ACHN (cell line): ENCODE data around the gene ADARB2.

Source experiments
- DNase-seq: peaks from one replicate; pipeline ENCODE4 v3.0.0-alpha.2; 2015
- in situ Hi-C: cut with HindIII; loops from 2 replicates; pipeline ENCODE4 v1.10.0; 2017; ENCODE audit warnings: low sequenced_read_pairs, low pct_ligation_motif_present, low pct_unique_long_range_greater_than_20kb

ADARB2 gene

GRCh38 chr10:1274701-1275544 lies 462.4 kb downstream of the ADARB2 start:
- in situ Hi-C loops: no loop called here

GRCh38 chr10:1274111-1274661 lies 463.1 kb downstream of the ADARB2 start:
- DNase-seq: no peak
- in situ Hi-C loops: no loop called here

More at GRCh38 chr10:1274701-1275544, 462.4 kb downstream of the ADARB2 start:
- DNase-seq: no peak

- in situ Hi-C loops: no loop called here
- DNase-seq: no peak
Observed at GRCh38 chr10:1273372-1274105, 463.8 kb downstream of the ADARB2 start.

- DNase-seq: no peak
- in situ Hi-C loops: no loop called here
Observed at GRCh38 chr10:1272777-1273161, 464.6 kb downstream of the ADARB2 start.

GRCh38 chr10:1272079-1272776 lies 465.1 kb downstream of the ADARB2 start:
- DNase-seq: no peak
- in situ Hi-C loops: no loop called here

GRCh38 chr10:1270906-1271305 lies 466.4 kb downstream of the ADARB2 start:
- in situ Hi-C loops: no loop called here
- no peak for DNase-seq

GRCh38 chr10:1270490-1270889 lies 466.8 kb downstream of the ADARB2 start:
- in situ Hi-C loops: no loop called here
- DNase-seq: no peak

- no peak for DNase-seq
- in situ Hi-C loops: no loop called here
Observed at GRCh38 chr10:1268831-1269230, 468.5 kb downstream of the ADARB2 start.

- in situ Hi-C loops: no loop called here
- no peak for DNase-seq
Observed at GRCh38 chr10:1267568-1267967, 469.8 kb downstream of the ADARB2 start.

GRCh38 chr10:1267148-1267547 lies 470.2 kb downstream of the ADARB2 start:
- in situ Hi-C loops: no loop called here
- no peak for DNase-seq

GRCh38 chr10:1266033-1266802 lies 471.1 kb downstream of the ADARB2 start:
- DNase-seq: no peak
- in situ Hi-C loops: no loop called here

GRCh38 chr10:1264001-1264400 lies 473.3 kb downstream of the ADARB2 start:
- in situ Hi-C loops: no loop called here
- DNase-seq: no peak

- in situ Hi-C loops: no loop called here
- DNase-seq: no peak
Observed at GRCh38 chr10:1257274-1257673, 480.1 kb downstream of the ADARB2 start.

- in situ Hi-C loops: no loop called here
- no peak for DNase-seq
Observed at GRCh38 chr10:1256432-1256725, 480.9 kb downstream of the ADARB2 start.

GRCh38 chr10:1255600-1256431 lies 481.5 kb downstream of the ADARB2 start:
- in situ Hi-C loops: no loop called here
- no peak for DNase-seq

GRCh38 chr10:1255118-1255517 lies 482.2 kb downstream of the ADARB2 start:
- no peak for DNase-seq
- in situ Hi-C loops: no loop called here

- no peak for DNase-seq
- in situ Hi-C loops: no loop called here
Observed at GRCh38 chr10:1253523-1254353, 483.6 kb downstream of the ADARB2 start.
